SW480 (cell line): ENCODE data around the gene DLG1.
"Not testable (repeated sequence)": the region's sequence is repeated elsewhere in the genome, so short reads cannot be mapped to it uniquely, and the experiment has no call there.

ENCODE experiments used
- DNase-seq: peaks from one replicate; pipeline ENCODE4 v3.0.0-alpha.2; 2016; ENCODE audit warnings: low spot score

Gene DLG1

DNA sequence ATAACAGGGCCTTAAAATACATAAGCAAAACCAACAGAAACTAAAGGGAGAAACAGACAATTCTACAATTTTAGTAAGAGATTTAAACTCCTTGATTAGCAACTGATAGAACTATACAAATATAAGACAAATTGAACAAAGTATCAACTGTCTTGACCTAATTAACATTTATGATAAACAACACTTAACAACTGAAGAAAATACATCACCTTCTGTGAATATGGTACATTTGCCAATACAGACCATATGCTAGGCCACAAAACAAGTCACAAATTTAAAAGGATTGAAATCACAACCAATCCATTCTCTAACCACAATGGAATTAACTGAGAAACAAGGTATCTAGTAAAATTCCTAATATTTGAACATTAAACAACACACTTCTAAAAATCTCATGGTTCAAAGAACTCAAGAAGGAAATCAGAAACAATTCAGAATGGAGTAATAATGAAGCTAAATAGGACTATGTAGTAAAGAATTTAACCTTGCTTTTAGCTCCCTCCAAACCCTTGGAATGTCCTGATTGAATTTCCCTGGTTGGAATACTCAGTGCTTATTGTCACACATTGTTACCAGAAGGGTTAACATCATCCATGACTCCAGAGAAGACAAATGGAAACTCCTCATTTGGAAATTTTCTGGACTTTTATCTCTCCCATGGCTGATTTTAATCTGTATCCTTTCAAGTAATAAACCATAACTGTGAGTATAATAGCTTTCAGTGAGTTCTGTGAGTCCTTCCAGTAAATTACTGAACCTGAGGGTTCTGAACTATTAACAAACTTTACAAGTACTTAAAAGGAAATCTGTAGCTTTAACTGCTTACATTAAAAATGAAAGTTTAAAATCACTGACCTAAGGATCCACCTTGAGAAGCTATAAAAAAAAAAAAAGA is 88.8 kb downstream of the DLG1 start:
- no peak for DNase-seq

DNA sequence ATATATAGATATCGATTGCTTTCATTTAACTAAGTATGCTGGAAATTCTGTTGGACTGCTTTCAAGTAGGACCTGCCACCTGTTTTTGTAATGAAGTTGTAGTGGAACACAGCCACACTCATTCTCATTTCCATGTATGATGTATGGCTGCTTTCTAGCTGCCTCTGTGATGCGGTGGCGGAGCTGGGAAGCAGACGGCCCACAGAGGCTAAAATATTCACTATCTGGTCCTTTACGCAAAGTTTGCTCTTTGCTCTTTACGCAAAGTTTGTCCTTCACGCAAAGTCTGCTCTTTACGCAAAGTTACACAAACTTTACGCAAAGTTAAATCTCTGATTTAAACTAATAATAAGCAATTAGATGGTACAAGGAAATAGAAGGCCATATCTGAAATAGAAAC is 91.5 kb downstream of the DLG1 start:
- DNase-seq = no peak

DNA sequence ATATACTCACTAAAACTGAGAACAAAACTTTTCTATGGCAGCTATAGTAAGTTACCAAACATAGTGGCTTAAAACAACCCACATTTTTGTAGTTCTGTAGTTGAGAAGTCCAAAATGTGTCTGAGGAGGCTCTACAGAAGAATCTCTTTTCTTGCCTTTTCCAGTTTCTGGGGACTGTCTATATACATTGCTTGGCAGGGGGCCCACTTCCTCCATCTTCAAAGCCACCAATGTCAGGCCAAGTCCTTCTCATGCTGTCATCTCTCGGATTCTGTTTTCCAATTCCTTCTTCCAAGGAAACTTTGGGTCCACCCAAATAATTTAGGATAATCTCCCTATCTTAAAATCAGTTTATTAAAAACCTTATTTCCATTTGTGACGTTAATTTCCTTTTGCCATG is 92.7 kb downstream of the DLG1 start:
- no peak for DNase-seq

DNA sequence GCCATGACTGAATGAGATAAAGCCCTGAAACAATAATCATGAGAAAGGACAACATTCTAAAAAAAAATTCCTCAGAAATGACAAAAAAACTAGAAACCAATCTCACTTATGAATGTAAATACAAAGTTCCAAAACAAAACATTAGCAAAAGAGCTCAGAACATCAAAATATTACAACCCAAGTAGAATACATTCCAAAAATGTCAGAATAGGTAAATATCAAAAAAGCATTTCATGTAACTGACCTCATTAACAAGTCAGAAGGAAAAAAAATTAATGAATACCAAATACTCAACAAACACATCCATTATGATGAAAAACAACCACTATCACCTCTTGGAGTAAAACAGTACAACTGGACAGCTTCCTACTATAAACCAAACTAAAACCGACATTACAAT is 93.1 kb downstream of the DLG1 start:
- DNase-seq = no peak

DNA sequence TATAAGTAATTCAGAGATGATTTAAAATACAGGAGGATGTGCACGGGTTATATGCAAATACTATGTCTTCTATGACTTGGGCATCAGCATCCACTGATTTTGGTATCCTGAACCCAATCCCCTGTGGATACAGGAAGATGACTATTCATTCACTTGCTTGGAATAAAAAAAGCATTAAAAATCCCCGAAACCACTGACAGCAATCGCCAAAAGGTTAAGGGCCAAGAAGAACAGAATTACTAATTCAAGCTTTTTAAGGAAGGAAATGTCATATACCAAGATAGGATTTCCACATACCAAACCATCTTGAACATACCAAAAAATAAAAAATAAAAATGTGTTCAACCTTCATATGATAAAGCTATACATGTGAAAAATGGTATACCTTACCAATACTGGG is 93.7 kb downstream of the DLG1 start:
- DNase-seq = no peak

DNA sequence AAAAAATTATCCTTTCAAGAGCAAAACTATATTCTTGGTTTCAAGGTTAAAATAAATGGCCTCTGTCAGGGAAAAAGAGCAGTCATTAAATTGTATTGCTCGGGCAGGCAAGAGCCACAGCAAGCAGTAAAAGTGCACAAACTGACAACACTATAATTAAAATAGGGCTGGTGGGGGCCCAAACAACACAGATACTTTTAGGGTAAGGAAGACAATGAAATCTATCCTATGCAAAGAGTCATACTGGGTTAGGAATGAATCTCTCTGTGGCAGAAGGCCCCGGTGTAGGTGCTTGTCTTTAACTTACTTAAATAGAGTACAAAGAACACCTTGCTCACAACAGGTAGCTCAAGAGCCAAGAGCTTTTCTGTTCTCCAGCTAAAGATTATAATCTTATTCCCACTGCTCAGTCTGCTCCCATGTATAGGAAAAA is 94.7 kb downstream of the DLG1 start:
- DNase-seq = no peak

DNA sequence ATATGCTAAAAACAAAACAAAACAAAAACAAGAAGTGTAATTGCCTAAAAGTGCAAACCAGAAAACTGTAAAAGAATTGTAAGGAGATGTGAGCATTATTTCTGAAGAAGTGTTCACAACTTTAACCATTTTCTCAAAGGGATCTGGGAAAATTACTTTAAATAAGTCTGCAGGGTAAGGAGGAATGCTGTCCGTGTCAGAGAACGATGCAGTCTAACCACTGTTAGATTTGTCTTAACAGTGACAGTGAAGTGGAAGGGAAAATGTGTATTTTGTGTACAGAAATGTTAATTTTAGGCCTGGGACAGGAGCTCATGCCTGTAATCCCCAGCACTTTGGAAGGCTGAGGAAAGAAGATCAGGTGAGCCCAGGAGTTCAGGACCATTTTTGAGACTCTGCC is 95.7 kb downstream of the DLG1 start:
- DNase-seq = no peak

DNA sequence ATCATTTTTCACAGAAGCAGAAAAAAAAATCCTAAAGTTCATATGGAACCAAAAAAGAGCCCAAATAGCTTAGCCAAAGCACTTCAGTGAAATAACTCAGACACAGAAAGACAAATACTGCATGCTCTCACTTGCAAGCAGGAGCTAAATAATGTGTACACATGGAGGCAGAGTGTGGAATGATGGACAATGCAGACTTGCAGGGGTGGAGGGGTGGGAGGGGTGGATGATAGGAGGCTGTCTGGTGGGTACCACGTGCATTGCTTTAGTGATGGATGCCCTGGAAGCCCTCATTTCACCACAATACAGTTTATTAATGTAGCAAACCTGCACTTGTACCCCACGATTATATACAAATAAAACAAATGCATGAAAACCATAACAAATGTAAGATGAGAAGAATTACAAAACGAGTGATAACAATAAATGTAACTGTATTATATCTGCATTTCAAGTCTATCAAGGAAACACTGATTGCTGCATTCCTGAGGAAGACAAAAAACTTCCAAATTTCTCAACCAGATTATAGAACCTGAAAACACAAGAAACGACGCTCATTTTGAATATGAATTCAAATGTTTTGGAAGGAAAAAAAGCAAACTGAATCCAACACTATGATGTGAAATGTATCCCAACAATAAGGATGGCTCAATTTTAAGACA is 96.5 kb downstream of the DLG1 start:
- no peak for DNase-seq

DNA sequence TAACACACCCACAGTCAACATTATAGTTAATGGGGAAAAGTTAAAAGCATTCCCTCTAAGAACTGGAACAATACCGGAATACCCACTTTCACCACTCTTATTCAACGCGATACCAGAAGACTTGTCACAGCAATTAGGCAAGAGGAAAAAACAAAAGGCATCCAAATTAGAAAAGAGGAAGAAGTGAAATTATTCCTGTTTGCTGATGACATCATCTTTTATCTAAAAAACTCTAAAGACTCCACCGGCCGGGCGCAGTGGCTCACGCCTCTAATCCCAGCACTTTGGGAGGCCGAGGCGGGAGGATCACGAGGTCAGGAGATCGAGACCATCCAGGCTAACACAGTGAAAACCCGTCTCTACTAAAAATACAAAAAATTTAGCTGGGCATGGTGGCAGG is 97.6 kb downstream of the DLG1 start:
- DNase-seq = not testable (repeated sequence)

DNA sequence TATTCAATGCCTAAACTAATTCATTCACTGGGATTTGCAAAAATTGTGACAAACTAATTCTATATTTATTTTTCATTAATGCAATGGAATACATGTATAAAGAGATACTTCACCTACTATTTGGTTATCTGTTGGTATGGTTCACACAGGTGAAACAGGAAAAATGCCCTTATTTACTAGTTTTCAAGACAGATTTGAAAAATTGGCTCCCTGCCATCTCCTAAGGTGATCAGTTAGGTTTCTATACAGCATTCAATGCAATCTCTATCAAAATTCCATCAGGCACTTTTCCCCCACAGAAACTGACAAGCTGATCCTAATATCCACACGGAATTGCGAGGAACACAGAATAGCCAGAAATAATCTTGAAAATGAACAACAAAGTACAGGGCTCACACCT is 101.1 kb downstream of the DLG1 start:
- DNase-seq = no peak

DNA sequence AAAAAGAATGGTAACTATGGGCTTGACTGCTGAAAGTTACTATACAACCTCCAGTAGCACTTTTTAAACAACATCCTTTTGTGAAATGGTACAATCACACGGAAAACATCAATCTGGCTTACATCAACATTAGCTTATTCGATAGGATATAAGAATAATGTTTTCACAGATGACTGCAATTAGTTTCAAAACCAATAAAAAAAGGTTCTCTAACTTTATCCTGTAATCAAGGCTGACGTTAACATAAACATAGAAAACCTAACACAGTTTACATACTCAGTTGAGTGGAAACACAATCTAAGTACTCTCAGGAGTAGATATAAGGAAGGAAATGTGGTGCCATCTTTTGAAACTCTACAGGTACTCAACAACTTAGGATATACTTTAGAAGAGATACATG is 102.2 kb downstream of the DLG1 start:
- DNase-seq = no peak

DNA sequence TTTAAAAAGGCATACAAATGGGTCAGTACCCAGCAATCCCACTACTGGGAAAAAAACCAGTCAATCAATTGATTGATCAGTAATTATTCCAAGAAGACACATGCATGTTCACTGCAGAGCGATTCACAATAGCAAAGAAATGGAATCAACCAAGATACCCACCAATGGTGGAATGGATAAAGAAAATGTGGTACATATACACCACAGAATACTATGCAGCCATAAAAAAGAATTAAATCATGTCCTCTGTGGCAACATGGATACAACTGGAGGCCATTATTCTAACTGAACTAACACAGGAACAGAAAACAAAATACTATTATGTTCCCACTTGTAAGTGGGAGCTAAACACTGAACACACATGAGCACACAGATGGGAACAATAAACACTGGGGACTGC is 103.1 kb downstream of the DLG1 start:
- DNase-seq = no peak

DNA sequence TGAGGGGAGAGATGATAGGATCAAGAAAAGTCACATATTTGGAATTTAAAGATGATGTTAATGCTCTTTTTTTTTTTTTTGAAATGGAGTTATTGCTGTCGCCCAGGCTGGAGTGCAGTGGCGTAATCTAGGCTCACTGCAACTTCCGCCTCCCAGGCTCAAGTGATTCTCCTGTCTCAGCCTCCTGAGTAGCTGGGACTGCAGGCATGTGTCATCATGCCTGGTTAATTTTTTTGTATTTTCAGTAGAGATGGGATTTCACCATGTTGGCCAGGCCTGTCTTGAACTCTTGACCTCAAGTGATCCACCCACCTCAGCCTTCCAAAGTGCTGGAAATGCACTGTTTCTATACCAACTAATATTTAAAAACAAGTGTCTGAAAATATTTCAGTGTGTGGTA is 104.7 kb downstream of the DLG1 start:
- not testable (repeated sequence) for DNase-seq

DNA sequence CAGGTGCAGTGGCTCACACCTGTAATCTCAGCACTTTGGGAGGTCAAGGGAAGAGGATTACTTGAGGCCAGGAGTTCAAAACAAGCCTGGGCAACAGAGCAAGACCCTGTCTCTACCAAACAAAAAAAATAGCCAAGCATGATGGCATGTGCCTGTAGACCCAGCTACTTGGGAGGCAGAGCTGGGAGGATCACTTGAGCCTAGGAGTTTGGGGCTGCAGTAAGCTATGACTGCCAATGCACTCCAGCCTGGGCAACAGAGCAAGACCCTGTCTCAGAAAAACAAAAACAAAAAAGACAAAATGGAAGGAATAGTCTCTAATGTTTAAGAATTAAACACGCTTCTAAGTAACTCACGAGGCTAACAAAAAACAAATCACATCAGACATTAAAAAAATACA is 106.5 kb downstream of the DLG1 start:
- no peak for DNase-seq

DNA sequence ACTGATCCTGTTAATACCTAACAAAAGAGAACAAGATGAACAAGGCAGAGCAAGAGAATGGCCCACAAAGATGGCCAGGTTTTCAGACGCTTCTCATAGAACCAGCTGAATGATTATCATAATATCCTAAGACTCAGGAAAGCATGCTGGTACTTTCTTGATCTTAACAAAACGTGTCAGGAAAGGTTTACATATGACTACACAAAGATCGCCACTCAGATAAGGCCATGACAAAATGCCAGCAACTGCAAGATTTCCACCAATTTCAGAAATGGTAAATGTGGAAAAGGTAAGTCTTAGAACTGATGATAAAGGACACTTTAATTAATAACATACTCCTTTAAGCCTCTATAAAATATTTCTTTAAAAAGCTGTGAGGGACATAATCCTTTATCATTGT is 108.8 kb downstream of the DLG1 start:
- DNase-seq = no peak

DNA sequence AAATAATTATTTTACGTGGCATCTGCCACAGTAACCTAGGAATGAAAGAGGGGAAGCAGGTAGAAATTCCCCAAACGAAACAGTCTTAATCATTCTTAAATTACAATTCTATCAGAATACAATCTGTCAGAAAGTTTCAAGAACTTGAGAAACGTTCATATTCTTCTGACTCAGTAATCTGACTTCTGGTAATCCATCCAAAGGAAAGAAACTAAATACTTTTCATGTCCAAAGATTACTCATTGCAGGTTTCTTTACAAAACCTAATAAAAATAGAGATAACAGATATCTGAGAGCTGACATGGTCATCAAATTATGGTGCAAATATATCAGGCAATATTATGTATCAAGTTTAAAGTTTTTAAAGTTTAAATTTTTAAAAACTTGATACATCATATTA is 109.4 kb downstream of the DLG1 start:
- DNase-seq = no peak

DNA sequence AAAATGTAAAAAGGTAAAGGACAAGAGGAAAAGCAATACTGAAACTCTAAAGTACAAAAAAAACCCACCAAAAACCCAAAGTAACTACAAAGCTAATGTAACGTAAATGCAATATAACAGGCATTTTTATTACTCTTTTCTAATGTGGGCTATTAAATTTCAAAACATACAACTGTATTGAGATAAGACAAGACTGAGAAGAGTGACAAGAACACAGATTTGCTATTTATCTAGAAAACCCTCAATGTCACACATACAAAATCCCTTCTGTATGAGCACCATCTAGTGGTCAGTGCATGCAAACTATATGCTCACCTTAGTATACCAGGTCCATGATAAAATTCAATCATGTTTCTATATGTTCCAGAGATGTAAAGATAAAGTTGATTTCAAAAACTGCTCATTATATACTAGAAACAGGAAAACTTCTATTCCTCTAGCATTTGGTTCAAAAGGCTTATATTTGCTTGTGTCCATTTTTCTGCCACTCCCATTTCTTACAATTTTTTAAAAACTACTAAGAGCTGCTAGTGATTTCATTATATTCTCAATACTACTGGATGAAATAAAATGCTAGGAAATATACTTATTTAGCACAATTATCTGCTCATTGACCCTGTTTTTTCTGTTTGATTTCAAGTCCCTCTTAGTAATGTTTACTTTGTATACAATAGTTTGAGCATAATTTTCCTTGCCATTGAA is 111.4 kb downstream of the DLG1 start:
- DNase-seq = peak; percentile 66

DNA sequence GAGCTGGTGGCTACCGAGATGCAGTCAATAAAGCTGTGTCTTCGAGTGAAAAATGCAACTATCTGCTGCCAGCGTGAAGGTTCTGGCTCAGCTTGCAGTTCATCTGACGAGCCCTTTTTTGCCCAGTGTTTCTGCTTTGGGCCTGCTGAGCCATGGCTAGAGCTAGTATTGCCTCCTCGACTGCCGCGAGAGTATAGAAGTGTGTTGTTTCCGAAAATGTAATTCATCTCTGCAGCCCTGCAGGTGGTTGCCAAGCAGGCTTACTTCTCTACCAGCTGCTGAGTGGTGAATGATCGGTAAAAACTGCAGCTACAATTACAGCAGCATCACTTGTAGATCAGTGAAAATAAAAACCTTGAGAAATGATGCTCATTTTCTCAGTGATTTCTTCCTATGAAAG is 114.8 kb downstream of the DLG1 start:
- no peak for DNase-seq

DNA sequence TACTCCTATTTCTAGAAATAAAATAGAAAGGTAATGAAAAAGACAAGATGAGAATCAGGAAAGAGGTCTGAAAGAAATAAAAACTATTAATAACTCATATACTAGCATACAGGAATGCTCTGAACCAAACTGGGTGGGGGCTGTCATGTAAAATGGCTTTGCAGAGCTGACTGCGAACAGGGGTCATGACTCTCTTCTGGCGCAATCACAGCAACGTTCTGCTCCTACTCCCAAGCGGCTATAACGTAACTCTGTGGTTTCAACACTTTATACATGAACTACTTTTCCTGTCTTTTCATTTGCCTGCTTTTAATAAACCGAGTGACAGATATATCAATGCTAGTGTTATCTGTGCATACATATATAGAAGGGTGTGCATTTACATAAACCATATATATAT is 116.7 kb downstream of the DLG1 start:
- DNase-seq = no peak

DNA sequence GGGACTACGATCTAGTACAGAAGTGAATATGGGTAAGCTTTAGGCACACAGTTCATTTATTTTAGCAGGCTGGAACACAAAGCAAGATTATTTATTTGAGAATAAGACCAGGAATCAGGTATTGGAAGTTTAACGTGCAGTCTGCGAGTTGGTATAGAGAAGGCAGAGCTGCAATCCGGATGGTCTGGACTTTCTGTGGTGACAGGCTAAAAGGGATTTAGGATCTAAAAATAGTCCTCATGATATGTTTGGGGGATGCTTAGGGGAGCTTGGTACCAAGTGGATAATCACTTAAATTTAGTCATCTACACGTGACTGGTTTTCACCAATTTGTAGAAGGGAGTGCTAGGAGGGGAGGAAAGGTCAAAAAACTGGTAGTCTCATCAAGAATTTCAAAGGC is 119.4 kb downstream of the DLG1 start:
- no peak for DNase-seq

DNA sequence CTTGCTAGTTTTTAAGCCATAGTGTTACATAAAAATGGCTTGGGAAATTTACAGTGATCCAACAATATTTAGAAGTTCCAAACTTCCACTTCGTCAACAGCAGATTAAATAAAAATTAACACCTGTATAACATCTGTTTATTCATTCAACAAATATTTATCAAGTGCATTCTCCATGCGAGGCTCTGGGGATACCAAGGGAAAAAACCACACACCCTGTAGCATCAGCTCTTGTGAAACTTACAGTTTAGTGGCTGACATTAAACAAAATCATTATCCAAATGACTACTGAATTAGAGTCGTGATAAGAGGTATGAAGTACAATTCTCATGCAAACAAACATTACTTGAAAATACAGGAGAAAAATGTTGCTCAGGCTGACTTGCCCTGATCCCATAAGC is 122.9 kb downstream of the DLG1 start:
- DNase-seq = no peak

DNA sequence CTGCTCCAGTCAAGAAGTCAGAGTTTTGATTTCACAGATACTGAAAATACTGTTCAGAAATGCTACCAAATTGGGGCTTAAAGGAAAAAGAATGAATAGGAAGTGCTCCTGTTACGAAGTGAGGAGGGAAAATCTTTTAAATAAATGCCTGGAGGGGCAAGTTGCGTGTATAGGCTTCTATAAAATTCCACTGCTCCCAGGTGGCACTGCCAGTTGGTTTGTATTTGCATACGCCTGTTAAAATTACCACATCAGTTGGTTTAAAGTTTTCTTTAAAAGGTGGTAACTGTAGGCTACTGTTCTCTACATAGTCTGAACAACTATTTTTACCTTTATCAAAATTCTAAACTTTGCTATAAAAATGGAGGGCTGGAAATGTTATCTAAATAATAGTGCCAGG is 123.5 kb downstream of the DLG1 start:
- no peak for DNase-seq

DNA sequence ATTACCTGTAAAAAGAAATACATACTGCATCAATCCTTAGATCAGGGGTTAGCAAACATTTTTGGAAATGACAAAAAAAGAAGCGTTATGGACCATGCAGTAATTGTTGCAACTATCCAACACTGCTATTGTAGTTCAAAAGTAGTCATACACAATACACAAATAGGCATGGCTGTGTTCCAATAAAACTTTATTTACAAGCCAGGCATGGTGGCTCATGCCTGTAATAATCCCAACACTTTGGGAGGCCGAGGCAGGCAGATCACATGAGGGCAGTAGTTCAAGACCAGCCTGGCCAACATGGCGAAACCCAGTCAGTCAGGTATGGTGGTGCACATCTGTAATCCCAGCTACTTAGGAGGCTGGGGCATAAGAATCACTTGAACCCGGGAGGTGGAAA is 124.8 kb downstream of the DLG1 start:
- no peak for DNase-seq
